CD4-positive, alpha-beta T cell treated with Interleukin-6 for 4 hours (primary cell): ENCODE data around the gene RIBC1.
"Not testable (repeated sequence)": the region's sequence is repeated elsewhere in the genome, so short reads cannot be mapped to it uniquely, and the experiment has no call there.

Source experiments
- DNase-seq: peaks from one replicate; pipeline ENCODE4 v3.0.0-alpha.2; 2020; ENCODE audit warnings: mixed read lengths

Gene RIBC1

DNA sequence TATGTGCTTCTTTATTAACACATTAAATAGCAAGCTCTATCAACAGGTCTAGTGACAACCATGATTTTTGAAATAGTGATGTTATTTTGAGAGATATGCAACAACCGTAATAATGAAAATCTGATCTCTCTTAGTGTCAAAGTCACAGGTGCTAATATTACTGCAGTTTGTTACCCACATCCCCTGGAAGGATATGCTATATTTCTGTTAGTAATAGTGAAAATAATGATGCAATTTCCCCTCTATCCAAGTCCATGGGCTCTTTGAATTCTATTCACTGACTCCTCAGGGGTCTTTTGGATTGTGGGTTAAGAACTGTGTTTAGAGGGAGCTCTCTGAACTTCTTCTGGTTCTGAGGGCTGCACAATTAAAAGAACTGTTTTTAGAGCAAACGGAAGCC, 14.5 kb downstream of the RIBC1 start:
- no peak for DNase-seq

DNA sequence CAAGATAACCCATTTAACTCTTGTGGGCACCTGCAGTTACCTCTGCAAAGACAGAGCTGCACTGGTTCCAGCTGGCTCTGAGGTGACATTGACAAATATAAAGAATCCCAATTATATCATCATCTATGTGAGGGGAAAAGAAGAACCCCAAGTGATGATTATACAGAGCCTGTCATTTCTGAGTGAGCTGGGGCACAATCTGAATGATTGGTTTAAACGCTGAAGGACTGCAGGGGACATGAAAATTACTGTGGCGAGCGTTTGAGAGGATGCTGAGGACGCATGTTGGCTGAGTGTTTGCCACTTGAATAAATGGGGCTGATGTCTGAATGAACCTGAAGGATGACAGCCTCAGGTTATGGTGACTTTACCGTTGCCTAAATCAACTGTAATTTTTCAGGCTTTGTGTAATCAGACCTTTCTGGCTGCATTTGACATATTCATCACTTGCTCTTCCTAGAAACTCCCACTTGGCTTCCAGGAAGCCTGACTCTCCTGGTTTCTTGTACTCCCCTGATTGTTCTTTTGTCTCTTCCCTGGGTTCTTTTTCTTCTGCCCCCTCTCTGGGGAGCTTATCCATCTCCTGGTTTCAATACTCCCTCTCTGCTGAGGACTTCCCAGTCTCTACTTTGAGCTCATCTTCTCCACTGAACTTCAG, 15.6 kb downstream of the RIBC1 start:
- no peak for DNase-seq

DNA sequence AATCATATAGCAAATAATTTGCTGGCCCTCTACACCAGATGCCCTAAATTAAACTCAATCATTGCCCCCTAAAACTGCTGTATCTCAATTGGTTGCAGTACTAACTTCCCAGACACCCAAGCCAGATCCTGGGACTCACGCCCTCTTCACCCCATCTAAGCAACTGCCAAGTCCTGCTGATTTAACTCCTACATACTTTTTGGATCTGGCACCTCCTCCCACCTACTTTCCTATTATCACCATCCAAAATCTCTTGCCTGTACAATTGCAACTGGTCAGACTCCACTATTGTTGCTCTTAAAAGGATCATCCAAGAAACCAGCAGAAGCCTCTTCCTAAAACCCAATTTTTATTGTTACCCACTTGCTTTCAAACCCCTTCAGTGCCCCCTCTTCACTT, 16.2 kb downstream of the RIBC1 start:
- no peak for DNase-seq

DNA sequence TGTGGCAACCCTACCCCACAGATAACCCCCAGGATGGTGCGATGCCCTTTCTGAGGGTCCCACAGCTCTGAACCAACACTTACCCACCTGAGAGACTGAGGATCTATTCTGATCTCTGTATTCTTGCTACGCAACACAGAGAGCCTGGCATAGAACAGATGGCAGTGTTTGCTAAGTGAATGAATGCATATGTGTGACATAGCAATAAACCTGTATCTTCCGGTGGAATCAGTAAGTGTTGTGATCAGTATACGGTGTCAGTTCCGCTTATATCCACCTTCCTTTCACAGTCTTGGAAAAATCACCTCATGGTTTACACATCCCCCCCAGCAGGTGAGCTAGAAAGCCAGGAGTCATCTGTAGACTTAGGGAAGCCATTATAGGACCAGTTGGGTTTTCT, 17.4 kb downstream of the RIBC1 start:
- no peak for DNase-seq

DNA sequence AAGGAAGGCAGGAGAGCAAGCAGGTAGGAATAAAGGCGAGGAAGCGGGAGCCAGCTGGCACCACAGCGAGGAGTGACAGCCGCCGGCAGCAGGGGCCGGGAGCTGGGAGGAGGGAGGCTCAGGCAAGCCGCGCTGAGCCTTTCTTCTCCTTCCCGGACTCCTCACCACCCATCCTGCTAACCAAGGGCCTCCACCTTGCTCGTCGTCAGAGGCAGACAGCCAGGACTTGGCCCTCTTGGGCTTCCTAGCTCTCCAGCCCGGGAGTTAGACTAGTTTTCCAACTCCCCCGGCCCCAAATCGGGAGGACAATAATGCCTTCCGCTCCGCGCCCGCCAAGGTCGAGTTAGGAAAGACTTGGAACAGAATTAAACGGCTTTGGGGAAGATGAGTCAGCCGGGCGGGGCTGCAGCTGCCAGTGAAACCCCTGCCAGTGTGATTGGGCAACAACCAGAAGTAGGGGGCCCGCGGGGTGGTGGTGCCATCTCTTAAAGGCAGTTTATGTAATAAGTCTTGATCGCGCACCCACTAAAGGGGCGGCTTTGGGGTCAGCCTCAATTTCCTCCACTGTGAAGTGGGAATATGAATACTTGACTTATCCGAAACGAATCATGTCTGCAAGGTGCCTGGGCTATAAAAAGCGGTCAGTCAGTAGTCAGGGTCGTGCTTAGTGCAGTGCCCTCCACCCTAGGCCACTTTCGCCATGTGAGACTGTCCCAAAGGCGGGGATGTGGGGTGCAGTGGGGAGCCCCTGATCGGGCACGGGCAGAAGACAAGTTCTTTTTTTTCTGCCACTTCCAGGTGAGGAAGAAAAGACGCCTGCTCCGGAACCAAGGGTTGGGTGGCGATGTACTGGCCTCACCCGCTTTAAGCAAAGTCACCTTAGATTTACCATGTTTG, 18.2 kb downstream of the RIBC1 start:
- peak; percentile 37 for DNase-seq

DNA sequence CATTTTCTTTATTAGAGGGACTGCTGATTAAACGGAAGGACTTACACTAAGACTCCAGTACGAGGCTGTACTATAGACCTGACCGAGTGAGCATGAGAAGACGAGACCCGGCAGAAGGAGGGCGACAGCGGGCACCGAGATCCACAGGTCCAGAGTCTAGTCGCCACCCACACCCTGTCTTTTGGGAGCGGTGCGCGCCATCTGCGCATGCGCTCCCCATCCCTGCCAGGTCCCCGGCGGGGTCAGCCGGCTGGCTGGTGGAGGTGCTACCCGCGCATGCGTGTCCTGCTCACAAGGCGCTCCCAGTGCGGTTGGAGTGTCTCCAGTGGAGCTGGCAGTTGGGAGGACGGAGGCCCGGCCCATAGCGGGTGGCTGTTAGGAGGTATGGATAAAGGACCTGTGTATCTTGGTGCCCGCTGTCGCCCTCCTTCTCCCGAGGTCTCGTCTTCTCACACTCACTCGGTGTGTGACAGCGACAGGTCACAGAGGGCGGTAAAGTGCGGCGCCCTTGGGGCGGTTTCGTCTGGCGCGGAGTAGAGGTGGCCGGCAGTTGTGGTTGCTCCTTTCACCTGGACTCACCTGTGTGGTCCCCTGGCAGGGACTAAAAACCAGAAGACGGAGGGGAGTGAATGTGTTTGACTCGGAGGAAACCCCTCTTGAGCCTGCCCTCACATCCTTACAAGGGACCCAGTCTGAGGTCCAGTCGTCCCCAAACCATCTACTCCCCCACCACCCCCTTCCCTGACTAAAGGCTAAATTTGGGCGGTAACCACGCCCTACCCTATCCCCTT, 19.1 kb downstream of the RIBC1 start:
- peak; percentile 83 for DNase-seq

DNA sequence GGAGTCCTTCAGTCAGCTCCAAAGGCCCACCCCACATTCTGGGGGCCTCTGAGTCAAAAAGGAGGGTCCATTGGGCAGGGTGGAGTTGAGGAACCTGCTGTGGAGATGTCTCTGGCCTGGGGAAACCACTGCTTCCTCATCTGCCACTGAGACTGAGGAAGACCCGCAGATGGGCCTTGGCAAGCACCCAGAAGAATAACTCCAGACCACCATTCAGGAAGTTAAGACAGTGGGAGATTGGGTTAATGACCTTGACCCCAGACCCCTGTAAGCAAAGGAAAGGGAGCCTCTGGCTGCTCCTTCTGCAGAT, 19.6 kb downstream of the RIBC1 start:
- DNase-seq, result no peak

DNA sequence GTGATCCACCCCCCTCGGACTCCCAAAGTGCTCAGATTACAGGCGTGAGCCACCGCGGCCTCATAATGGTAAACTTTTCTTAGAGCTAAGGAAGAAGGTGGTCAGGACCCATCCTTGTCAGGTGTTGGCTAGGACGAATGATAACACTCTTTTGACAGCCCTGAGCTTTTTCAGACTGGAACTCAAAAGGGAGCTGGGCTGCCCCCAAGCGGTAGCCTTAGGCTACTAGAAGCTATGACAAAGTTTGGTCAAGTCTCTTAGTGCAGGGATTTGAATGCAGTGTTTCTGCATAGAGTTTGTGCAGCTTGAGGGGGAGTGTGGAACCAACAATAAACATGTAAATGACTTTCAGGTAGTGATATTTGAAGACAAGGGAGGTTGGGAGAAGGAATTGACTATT, 23.3 kb downstream of the RIBC1 start:
- peak; percentile 58 for DNase-seq

DNA sequence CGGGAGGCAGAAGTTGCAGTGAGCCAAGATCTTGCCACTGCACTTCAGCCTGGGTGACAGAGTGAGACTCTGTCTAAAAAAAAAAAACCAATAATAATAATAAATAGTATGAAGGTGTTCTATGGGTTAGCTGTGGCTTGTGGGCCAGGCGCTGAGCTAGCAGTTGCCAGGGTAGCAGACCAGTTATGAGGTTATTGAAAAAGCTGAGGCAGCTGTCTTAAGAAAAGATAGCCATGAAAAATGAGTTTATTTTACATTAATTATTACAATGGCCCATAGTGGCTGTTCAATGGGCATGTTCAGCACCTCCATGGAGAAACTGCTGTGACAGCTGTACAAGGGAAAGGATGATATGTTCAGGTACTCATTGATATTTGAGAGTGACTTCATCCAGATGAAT, 24.8 kb downstream of the RIBC1 start:
- DNase-seq, result no peak

DNA sequence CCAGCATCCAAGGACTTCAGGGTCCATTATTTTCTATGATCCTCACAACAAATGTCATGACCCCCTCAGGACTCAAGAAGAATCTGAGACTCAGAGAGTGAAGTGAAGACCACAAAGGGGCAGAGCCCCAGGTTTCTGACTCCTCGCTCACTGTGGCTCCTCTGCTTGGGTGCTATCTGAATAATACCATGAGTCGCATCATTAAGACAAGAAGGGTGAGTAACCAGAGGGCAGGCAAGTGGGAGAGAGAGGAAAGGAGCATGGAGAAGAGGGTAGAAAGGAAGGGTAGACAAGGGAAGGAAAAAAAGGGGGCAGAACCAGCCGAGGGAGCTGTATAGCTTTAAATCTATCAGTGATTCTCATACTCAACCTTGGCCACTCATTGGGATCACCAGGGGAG, 27.0 kb downstream of the RIBC1 start:
- no peak for DNase-seq

DNA sequence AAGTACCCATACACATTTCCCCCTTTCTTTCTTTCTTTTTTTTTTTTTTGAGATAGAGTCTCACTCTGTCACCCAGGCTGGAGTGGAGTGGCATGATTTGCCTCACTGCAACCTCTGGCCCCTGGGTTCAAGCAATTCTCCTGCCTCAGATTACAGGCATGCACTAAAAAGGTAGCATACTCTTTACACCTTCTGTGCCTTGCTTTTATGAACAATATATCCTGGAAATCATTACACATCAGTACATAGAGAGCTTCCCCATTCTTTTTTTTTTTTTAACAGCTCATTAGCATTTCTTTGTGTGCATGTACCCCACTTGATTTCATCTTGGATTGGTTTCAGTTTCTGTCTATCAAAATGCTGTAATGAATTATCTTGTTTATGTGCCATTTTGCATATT, 30.1 kb downstream of the RIBC1 start:
- no peak for DNase-seq

DNA sequence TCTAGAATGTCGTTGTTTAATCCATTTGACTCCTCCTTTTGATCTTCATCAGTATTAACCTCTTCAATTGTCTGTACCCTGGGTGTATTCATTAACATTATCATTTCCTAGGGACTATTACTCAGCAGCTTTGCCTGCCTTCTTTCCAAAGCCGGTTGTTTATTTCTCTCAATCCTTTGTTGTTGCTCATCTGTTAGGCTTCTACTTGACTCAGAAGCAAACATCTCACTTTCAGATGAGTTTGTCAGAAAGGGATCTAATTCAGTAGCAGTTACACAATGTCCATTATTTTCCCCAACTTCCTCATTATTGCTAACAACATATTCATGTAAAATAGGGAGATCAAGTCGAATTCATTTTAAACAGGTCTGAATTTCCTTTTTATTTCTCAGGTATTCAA, 33.6 kb downstream of the RIBC1 start:
- no peak for DNase-seq

DNA sequence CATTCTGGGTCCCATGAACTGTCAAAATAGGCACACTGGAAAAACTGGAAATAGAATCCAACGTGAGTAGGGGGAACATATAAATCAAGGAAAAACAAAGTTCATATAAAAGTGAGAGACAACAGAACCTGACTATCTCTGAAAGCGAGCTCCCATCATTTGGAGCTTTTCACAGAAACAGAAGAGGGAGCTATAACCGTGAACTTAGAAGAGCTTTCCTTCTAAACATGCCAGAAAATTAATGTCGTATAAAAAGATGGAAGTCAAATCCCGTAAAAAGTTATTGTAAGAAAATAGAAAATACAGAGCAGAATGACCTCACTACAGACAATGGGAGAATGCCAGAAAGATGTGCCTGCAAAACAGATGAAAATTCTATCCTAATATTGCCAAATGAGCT, 35.4 kb downstream of the RIBC1 start:
- no peak for DNase-seq

DNA sequence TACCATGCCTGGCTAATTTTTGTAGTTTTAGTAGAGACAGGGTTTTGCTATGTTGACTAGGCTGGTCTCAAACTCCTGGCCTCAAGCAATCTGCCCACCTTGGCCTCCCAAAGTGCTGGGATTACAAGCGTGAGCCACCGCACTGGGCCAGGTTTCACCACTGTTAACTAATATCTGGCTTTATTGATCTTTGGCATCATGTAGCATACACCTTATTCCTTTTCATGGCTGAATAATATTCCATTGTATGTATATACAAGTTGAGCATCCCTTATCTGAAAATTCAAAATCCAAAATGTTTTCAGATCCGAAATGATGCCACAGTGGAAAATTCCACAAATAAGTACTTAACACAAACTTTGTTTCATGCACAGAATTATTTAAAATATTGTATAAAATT, 46.0 kb downstream of the RIBC1 start:
- not testable (repeated sequence) for DNase-seq

DNA sequence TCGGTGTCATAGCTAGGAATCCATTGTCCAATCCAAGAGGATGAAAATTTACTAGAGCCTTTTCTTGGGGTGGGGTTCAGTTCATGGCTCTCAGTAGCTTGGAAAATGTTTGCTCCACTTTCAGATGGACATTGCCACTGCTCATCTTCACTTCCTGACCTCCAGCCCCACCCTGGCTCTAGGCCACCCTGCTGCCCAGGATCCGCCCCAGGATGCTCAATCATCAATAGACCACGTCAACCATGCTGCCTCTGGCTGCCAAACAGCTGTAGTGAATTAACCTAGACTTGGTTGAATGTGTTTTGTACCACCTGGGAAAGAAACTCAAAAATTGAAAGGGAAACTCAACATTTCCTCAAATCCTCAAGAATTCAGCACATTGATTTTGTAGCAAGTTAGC, 48.7 kb downstream of the RIBC1 start:
- no peak for DNase-seq

DNA sequence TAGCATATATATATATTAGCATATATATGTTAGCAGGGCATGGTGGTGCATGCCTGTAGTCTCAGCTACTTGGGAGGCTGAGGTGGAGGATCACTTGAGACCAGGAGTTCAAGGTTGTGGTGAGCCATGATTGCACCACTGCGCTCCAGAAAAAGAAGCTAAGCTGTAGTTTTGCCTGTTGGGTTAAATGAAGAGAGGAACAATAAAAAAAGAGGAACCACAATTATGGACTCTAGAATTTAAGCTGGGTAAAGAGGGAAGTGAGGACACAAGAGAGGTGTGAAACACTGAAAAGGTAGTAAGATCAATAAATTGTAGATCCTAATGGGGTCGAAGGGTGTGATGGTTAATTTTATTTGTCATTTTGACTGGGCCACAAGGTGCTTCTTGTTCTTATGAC, 52.0 kb downstream of the RIBC1 start:
- no peak for DNase-seq

DNA sequence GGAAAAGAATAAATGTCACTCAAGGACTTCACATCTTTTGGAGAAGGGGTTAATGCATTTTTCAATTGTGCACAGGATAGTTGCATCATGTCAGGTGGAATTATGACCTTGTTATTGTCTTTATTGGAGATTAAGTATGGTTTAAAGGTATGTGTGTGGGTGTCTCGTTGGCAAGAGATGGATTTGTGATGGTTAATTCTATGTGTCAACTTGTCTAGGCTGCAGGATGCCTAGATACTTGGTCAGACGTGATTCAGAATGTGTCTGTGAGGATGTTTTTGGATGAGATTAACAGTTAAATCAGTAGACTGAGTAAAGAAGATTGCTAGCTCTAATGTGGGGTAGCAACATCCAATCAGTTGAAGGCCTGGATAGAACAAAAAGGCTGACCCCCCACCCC, 53.7 kb downstream of the RIBC1 start:
- DNase-seq, result no peak

DNA sequence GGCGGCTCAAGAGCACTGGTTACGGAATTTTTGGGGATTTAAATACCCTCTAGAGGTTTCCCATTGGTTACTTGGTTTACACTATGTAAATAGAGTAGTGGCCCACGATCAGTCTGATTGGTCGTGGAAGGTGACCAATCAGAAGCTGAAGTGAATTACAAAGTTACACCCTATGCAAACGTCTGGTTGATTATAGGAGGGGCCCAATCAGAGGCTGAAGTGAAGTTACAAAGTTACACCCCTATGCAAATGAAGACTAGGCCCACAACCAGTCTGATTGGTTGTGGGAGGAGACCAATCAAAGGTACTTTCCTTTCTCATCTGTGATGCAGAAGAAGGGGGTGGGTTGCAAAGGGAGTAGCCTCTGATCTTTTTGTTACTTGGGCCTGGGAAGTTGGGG, 56.6 kb downstream of the RIBC1 start:
- no peak for DNase-seq
